Activated gamma-delta T cell (primary cell): ENCODE data around the gene SYNE1.
"Not testable (repeated sequence)": the region's sequence is repeated elsewhere in the genome, so short reads cannot be mapped to it uniquely, and the experiment has no call there.

Source experiments
- DNase-seq: peaks from one replicate; lab custom pipeline; 2025; lab: John Stamatoyannopoulos, UW

Gene SYNE1

GRCh38 chr6:152098683-152099082 is 538.5 kb downstream of the SYNE1 start:
- DNase-seq, result no peak

- no peak for DNase-seq
These were observed 540.2 kb downstream of the SYNE1 start for GRCh38 chr6:152096863-152097496.

- no peak for DNase-seq
These were observed 542.1 kb downstream of the SYNE1 start for GRCh38 chr6:152094992-152095592.

- no peak for DNase-seq
These were observed 542.9 kb downstream of the SYNE1 start for GRCh38 chr6:152094276-152094675.

- no peak for DNase-seq
These were observed 543.5 kb downstream of the SYNE1 start for GRCh38 chr6:152093711-152094110.

GRCh38 chr6:152091851-152092341 is 545.3 kb downstream of the SYNE1 start:
- DNase-seq, result no peak

GRCh38 chr6:152091201-152091600 is 546.0 kb downstream of the SYNE1 start:
- DNase-seq, result no peak

GRCh38 chr6:152089992-152090391 is 547.2 kb downstream of the SYNE1 start:
- DNase-seq, result no peak

GRCh38 chr6:152087701-152088100 is 549.5 kb downstream of the SYNE1 start:
- DNase-seq, result no peak

- no peak for DNase-seq
These were observed 550.1 kb downstream of the SYNE1 start for GRCh38 chr6:152087096-152087495.

GRCh38 chr6:152086223-152086873 is 550.8 kb downstream of the SYNE1 start:
- no peak for DNase-seq

- DNase-seq, result no peak
These were observed 551.7 kb downstream of the SYNE1 start for GRCh38 chr6:152085451-152085921.

GRCh38 chr6:152078804-152079203 is 558.4 kb downstream of the SYNE1 start:
- DNase-seq, result no peak

- no peak for DNase-seq
These were observed 559.2 kb downstream of the SYNE1 start for GRCh38 chr6:152078001-152078400.

- DNase-seq, result not testable (repeated sequence)
These were observed 560.9 kb downstream of the SYNE1 start for GRCh38 chr6:152076242-152076641.

- no peak for DNase-seq
These were observed 565.3 kb downstream of the SYNE1 start for GRCh38 chr6:152071843-152072242.
